ENCODE data around the gene WNT1. TPM values are rescaled to one million over a fixed set of nuclear protein-coding genes. Genes with fewer than 3 reads are reported as not detected.
A peak's percentile ranks its signal among the peaks of the same experiment; 100 is the strongest.

WNT1 gene
- total and polyA plus RNA-seq, 7 donors = not detected

DNA sequence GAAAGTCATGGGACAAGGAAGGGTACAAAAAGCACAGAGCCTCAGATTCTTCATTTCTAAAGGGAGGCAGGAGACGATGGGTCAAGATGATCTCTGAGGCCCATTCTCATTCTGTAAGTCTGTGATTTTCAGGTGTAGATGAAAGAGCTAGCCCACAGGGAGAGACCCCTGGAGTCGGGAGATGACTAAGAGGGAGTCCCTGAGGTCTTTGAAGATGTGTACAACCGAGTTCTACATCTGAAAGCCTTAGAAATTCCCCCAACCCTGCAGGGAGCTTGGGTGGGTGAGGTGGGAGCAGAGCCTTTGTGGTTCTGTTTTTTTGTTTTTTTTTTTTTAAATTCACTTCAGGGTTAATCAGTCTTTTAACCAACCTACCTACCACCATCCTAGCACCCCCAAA is 9.7 kb upstream of the WNT1 start:
- no peak overlapping the region for H3K27ac ChIP-seq
- H3K4me1 ChIP-seq = no peaks in the 10 kb centered on the region
- H3K4me3 ChIP-seq = no peak overlapping the region
- WGBS, 3 donors = 77 to 88% (median 85%) methylated on average over 3 of the region's 3 CpGs
- no peak for ATAC-seq
- H3K9me3 ChIP-seq = no peaks in the 10 kb centered on the region
- intact Hi-C loops (cut with DNase I) = no loop called here
- peaks cover 0 to 49% (median 26%) of the 10 kb centered on the region in 3 donors for H3K27me3 ChIP-seq (ENCODE audit: insufficient read depth in 3 of 3, low read length in 2 of 3)
- no peak for DNase-seq
- no peaks in the 10 kb centered on the region for H3K36me3 ChIP-seq (ENCODE audit: insufficient read depth in 1 of 2, low read depth in 1 of 2)
- TF ChIP-seq, protein P1, sequence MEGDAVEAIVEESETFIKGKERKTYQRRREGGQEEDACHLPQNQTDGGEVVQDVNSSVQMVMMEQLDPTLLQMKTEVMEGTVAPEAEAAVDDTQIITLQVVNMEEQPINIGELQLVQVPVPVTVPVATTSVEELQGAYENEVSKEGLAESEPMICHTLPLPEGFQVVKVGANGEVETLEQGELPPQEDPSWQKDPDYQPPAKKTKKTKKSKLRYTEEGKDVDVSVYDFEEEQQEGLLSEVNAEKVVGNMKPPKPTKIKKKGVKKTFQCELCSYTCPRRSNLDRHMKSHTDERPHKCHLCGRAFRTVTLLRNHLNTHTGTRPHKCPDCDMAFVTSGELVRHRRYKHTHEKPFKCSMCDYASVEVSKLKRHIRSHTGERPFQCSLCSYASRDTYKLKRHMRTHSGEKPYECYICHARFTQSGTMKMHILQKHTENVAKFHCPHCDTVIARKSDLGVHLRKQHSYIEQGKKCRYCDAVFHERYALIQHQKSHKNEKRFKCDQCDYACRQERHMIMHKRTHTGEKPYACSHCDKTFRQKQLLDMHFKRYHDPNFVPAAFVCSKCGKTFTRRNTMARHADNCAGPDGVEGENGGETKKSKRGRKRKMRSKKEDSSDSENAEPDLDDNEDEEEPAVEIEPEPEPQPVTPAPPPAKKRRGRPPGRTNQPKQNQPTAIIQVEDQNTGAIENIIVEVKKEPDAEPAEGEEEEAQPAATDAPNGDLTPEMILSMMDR (IDR thresholded peaks at IDR 0.05) = no peak

DNA sequence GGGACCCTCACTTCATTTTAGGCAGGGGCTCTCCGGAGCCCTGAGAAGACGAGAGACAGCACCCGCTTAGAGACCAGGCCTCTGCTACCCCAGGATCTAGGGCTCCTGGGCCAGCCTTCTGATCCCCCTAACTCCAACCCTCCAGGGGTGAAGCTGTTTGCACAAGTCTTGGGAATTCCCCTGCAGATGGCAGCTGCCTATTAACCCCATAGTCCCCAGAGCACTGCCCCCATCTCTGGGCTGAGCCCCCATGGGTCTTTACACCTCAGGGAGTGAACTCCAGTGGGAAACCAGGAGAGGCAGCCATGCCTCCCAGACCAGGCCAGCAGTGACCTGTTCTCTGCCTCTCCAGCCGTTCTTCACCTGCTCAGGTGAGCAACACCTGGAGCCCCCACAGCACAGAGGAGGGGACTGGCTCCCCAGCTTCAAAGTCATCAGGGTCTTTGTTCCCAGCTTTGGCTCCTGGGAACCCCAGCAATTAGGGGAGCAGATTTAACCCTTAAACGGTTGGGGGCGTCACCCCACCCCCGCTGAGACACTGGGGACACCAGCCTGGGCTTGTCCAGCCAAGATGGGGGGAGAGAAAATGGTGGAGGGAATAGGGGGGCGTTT is 8.9 kb upstream of the WNT1 start:
- DNase-seq (no peak), ATAC-seq (no peak)
- no peaks in the 10 kb centered on the region for H3K4me1 ChIP-seq
- no peaks in the 10 kb centered on the region for H3K9me3 ChIP-seq
- peaks cover 0 to 57% (median 32%) of the 10 kb centered on the region in 3 donors for H3K27me3 ChIP-seq (ENCODE audit: insufficient read depth in 3 of 3, low read length in 2 of 3)
- no peak overlapping the region for H3K27ac ChIP-seq
- H3K36me3 ChIP-seq (ENCODE audit: insufficient read depth in 1 of 2, low read depth in 1 of 2) = no peaks in the 10 kb centered on the region
- intact Hi-C loops (cut with DNase I) = no loop called here
- TF ChIP-seq, protein P1 (IDR thresholded peaks at IDR 0.05) = no peak
- WGBS, 3 donors = 51 to 62% (median 58%) methylated on average over 8 of the region's 8 CpGs
- H3K4me3 ChIP-seq = no peak overlapping the region

DNA sequence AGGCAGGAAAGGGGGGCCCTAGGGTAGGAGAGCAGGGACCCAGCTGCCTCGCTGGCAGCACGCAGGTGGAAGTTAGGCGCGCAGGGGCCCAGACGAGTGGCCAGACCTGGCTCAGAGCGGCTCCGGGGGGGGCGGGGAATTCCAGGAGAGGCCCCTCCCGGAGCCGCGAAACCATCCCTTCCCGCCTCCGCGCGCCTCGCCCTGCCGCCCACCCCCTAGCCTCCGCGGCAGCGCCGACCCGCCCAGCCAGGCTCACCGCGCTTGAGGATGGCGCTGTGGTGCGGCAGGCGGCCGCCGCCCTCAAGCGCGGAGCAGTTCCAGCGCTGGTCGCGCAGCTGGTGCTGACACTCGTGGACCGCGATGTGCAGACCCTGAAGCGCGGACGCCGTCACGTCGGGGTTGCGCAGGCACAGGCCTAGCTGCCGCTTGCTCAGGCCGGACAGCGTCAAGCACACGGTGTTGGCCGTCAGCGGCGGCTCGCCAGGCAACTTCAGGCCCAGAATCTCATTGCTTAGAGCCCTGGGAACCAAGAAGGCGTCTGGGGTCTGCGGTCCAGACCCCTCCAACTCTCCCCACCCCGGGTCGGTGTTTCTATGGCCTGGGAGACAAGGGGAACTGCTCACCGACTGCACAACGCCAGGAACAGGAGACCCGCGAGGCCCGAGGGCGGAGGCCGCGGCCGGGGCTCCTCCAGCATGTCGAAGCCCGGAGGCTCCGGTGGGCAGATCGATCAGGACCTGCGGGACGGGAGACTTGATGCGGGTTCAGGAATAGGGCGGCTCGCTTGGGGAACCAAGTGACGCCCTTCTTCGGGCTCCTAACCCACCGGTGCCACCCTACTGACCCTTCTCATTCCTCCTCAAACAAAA is 8.1 kb upstream of the WNT1 start:
- Histone ChIP-seq H3K27me3 (ENCODE audit: insufficient read depth in 3 of 3, low read length in 2 of 3) (peaks cover 0 to 65% (median 34%) of the 10 kb centered on the region in 3 donors), H3K27ac (no peak overlapping the region), H3K4me1 (no peaks in the 10 kb centered on the region), H3K4me3 (peak overlapping the region; percentile 34), H3K9me3 (no peaks in the 10 kb centered on the region), H3K36me3 (ENCODE audit: insufficient read depth in 1 of 2, low read depth in 1 of 2) (no peaks in the 10 kb centered on the region)
- ATAC-seq (peak; percentile 45 to 52 (median 50)), DNase-seq (no peak)
- intact Hi-C loops (cut with DNase I) = no loop called here
- WGBS, 3 donors = 13 to 15% (median 14%) methylated on average over 69 to 77 of the region's 77 CpGs
- TF ChIP-seq, protein P1 (IDR thresholded peaks at IDR 0.05) = no peak

DNA sequence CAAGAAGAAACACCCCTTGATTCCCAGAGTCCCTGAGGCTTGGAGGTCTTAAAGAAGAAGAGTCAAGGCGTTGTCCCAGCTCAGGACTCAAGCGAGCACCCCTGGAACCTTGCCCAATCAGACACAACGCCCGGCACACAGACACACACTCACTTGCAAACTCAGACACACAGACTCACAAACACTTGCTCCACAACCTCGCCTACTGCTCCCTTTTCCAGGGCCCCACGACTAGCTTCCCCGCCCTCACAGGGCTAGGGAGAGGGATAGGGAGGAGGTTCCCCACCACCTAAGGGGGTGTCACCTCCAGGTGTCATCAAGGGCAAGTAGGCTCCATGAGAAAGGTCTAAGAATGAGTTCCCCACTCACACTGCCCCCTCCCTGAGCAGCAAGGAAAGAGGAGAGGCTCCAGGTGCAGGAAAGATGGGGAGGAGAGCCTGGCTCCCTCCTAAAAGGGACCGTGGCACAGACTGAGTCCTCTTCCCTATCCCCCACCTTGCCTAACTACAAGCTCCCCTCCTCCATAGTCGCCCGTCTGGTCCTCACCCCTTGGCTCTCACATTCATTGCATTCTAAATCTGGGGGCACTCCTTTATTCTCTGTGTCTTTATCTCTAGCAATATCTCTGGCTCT is 7.3 kb upstream of the WNT1 start:
- Histone ChIP-seq H3K4me3 (no peak overlapping the region), H3K27ac (no peak overlapping the region), H3K27me3 (ENCODE audit: insufficient read depth in 3 of 3, low read length in 2 of 3) (peaks cover 0 to 72% (median 34%) of the 10 kb centered on the region in 3 donors), H3K4me1 (no peaks in the 10 kb centered on the region), H3K36me3 (ENCODE audit: insufficient read depth in 1 of 2, low read depth in 1 of 2) (no peaks in the 10 kb centered on the region), H3K9me3 (no peaks in the 10 kb centered on the region)
- TF ChIP-seq, protein P1 (IDR thresholded peaks at IDR 0.05) = no peak
- DNase-seq (no peak), ATAC-seq (no peak)
- intact Hi-C loops (cut with DNase I) = no loop called here
- WGBS, 3 donors = 42 to 48% (median 43%) methylated on average over 10 of the region's 10 CpGs
